Lower lobe of right lung (tissue), 2 donors: Measurements from ENCODE around the gene DOK7. TPM values are rescaled to one million over a fixed set of nuclear protein-coding genes. Genes with fewer than 3 reads are reported as not detected.
A peak's percentile ranks its signal among the peaks of the same experiment; 100 is the strongest.

Source experiments
- ATAC-seq, 2 donors: fragments of 200-7000 bp; cut with Tn5 transposase; one replicate each; pipeline ENCODE4 v1.9.1; 2020 to 2022; ENCODE audit warnings: mild to moderate bottlenecking in 2 of 2, moderate library complexity in 2 of 2
- DNase-seq: peaks from one replicate; pipeline ENCODE4 v3.0.0-alpha.2; 2020
- H3K27ac ChIP-seq: fragments of 200-600 bp; one replicate; pipeline ENCODE4 v1.8.0; 2022
- H3K27me3 ChIP-seq: fragments of 200-600 bp; one replicate; pipeline ENCODE4 v1.8.0; 2022; ENCODE audit warnings: low read depth
- H3K36me3 ChIP-seq: fragments of 200-600 bp; one replicate; pipeline ENCODE4 v1.8.0; 2022; ENCODE audit warnings: mild to moderate bottlenecking
- H3K4me1 ChIP-seq: fragments of 200-600 bp; one replicate; pipeline ENCODE4 v1.8.0; 2022
- H3K4me3 ChIP-seq: fragments of 200-600 bp; one replicate; pipeline ENCODE4 v1.8.0; 2022; ENCODE audit warnings: mild to moderate bottlenecking
- H3K9me3 ChIP-seq: fragments of 200-600 bp; one replicate; pipeline ENCODE4 v1.8.0; 2022
- CTCF ChIP-seq: fragments of 200-600 bp; IDR thresholded peaks from one replicate; pipeline ENCODE4 v1.8.0; 2022; ENCODE audit warnings: antibody characterized with exemption, mild to moderate bottlenecking
- intact Hi-C: fragments of 100-400 bp; cut with DNase I; formaldehyde crosslinking; loops from one replicate; pipeline ENCODE4 v1.11.0; 2022
- total RNA-seq: library from RNA; stranded (reverse); fragmentation: NEBNext Ultra II Directional; extraction: Animal tissue kit (Norgen Biotek cat#: 25700); gene quantifications from one replicate; pipeline ENCODE4 v1.2.1, GENCODE V29; 2021
- donor health status: DM: no; HTN: yes; CAD: no; lungs with severe emphysema.

The DOK7 gene
- total RNA-seq, 1 donor from 2014 or later, result 4.0 TPM

GRCh38 chr4:3420956-3421355 is 42.1 kb upstream of the DOK7 start:
- intact Hi-C loops, result no loop called here
- H3K27ac ChIP-seq, result no peak overlapping the region
- TF ChIP-seq CTCF, result no peak
- ATAC-seq (no peak), DNase-seq (peak; percentile 22)
- H3K9me3 ChIP-seq, result no peaks in the 10 kb centered on the region
- no peaks in the 10 kb centered on the region for H3K4me1 ChIP-seq
- H3K27me3 ChIP-seq, result no peaks in the 10 kb centered on the region
- no peak overlapping the region for H3K4me3 ChIP-seq
- H3K36me3 ChIP-seq, result peaks cover 79% of the 10 kb centered on the region

- intact Hi-C loops, result no loop called here
- Histone ChIP-seq H3K4me3 (no peak overlapping the region), H3K36me3 (peaks cover 77% of the 10 kb centered on the region), H3K27me3 (no peaks in the 10 kb centered on the region), H3K4me1 (no peaks in the 10 kb centered on the region), H3K27ac (no peak overlapping the region), H3K9me3 (no peaks in the 10 kb centered on the region)
- DNase-seq (peak; percentile 36), ATAC-seq (no peak)
- no peak for TF ChIP-seq CTCF
Observed at GRCh38 chr4:3421470-3421869, 41.6 kb upstream of the DOK7 start.

GRCh38 chr4:3422241-3422801 is 40.8 kb upstream of the DOK7 start:
- Histone ChIP-seq H3K4me1 (no peaks in the 10 kb centered on the region), H3K27me3 (no peaks in the 10 kb centered on the region), H3K4me3 (no peak overlapping the region), H3K9me3 (no peaks in the 10 kb centered on the region), H3K36me3 (peaks cover 77% of the 10 kb centered on the region), H3K27ac (no peak overlapping the region)
- no peak for ATAC-seq
- intact Hi-C loops, result no loop called here
- peak; percentile 39 for DNase-seq
- TF ChIP-seq CTCF, result no peak

- Histone ChIP-seq H3K9me3 (no peaks in the 10 kb centered on the region), H3K27me3 (no peaks in the 10 kb centered on the region), H3K27ac (no peak overlapping the region), H3K4me3 (no peak overlapping the region), H3K36me3 (peaks cover 77% of the 10 kb centered on the region), H3K4me1 (no peaks in the 10 kb centered on the region)
- TF ChIP-seq CTCF, result no peak
- no peak for ATAC-seq
- DNase-seq, result peak; percentile 43
- intact Hi-C loops, result no loop called here
Observed at GRCh38 chr4:3422808-3423297, 40.3 kb upstream of the DOK7 start.

- no peak overlapping the region for H3K4me3 ChIP-seq
- H3K27ac ChIP-seq, result no peak overlapping the region
- H3K36me3 ChIP-seq, result peaks cover 76% of the 10 kb centered on the region
- no peak for DNase-seq
- H3K27me3 ChIP-seq, result no peaks in the 10 kb centered on the region
- no peak for ATAC-seq
- H3K9me3 ChIP-seq, result no peaks in the 10 kb centered on the region
- H3K4me1 ChIP-seq, result no peaks in the 10 kb centered on the region
- intact Hi-C loops, result no loop called here
- no peak for TF ChIP-seq CTCF
Observed at GRCh38 chr4:3423406-3423805, 39.7 kb upstream of the DOK7 start.
